COR-L47 (cell line): Measurements from ENCODE around the gene EYS.

Source experiments
- DNase-seq: peaks from one replicate; lab custom pipeline; 2025; lab: John Stamatoyannopoulos, UW

The EYS gene

GRCh38 chr6:65221153-65221552, 485.9 kb downstream of the EYS start:
- no peak for DNase-seq

DNA sequence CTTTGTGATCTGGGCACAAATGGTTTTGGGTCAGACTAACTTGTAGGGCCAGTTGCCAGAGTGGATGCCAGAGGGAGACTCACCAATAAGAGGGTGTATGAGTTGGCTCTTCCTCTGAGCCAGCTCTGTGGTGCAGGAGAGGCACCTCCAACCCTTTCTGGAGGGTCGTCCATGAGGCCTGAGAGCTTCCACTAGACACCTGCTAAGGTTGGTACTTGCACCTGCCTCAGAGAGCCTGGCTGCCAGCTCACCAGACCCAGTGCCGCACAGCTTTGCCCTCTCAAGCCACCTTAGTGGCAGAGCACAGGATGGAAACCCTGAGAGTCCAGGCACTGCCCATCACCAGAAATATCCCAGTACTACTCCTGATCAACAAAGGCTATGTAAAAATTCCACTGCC, 504.3 kb downstream of the EYS start:
- DNase-seq: no peak

- no peak for DNase-seq
These were observed 507.3 kb downstream of the EYS start for GRCh38 chr6:65199683-65200082.

DNA sequence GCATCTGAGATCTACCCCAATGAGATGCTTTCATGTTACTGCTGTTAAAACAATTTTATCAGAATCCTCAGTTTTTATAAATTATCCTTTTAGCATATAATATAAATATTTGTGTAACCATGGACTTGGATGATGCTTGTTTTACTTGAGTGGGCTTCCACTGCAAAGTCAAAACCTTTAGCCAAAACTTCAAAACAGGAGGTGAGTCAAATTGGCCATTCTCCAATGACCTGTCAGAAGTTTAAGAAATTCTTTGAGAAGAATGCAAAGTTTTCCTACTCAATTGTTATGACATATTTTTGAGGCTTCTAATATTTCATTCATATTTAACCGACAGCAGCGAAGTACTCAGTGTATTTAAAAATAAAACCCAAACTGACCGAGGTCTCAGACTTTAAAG, 507.9 kb downstream of the EYS start:
- DNase-seq: no peak

DNA sequence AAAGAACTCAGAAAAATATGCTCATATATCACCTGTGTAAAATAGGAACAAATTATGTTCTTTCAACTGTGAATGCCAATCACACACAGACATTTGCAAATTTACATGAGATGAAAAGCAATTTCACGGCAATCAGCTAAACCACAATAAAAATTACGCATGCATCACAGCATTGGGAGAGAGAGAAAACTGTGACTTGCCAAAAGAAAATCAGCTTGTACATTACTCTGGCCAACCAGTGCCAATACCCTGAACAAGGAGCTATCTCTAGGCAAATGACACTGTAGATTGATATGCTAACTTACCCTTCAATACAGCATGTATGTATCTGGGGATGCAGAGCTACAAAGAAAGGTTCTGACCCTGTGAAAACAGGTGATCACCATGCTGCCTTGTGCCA, 515.6 kb downstream of the EYS start:
- no peak for DNase-seq

- no peak for DNase-seq
These were observed 517.7 kb downstream of the EYS start for GRCh38 chr6:65189236-65189881.

GRCh38 chr6:65186826-65187225, 520.2 kb downstream of the EYS start:
- DNase-seq: no peak

DNA sequence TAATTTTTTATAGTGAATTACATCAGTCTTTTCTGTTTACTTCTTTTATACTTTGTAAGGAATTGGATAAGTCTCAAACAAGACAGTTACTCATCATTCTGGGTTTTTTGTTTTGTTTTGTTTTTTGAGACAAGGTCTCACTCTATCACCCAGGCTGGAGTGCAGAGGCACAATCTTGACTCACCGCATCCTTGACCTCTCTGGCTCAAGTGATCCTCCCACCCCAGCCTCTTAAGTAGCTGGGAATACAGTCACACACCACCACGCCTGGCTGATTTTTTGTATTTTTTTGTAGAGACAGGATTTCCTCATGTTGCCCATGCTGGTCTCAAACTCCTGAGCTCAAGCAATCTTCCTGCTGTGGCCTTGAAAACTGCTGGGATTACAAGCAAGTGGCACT, 524.3 kb downstream of the EYS start:
- DNase-seq: no peak

- no peak for DNase-seq
These were observed 536.8 kb downstream of the EYS start for GRCh38 chr6:65170273-65170672.

- DNase-seq: no peak
These were observed 545.4 kb downstream of the EYS start for GRCh38 chr6:65161661-65162060.

GRCh38 chr6:65157025-65157424, 550.0 kb downstream of the EYS start:
- DNase-seq: no peak

DNA sequence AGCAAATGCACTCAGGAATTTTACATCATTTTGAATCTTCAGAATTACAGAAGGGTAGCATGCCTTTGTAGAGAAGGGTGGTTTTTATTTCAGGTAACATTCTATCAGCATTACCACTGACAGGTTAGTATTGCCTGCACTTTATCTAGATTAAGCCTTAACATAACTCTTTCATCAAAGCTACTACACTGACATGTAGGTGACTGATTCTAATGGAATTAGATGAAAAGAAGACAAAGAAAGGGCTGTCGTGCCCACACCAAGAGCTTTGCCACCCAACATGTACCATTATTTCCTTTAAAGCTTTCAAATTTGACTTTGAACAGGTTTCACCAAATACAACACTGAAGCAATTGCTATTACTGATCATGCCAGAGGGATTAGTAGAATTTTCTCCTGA, 551.9 kb downstream of the EYS start:
- DNase-seq: no peak

DNA sequence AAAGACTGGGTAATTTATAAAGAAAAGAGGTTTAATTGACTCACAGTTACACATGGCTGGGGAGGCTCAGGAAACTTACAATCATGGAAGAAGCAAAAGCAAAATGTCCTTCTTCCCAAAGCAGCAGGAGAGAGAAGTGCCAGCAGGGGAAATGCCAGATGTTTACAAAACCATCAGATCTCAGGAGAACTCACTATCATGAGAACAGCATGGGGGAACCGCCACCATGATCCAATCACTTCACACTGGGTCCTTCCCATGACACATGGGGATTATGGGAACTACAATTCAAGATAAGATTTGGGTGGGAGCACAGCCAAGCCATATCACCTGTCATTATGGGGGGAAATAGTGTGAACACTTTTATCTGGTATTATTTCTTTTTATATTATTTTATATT, 557.2 kb downstream of the EYS start:
- no peak for DNase-seq

DNA sequence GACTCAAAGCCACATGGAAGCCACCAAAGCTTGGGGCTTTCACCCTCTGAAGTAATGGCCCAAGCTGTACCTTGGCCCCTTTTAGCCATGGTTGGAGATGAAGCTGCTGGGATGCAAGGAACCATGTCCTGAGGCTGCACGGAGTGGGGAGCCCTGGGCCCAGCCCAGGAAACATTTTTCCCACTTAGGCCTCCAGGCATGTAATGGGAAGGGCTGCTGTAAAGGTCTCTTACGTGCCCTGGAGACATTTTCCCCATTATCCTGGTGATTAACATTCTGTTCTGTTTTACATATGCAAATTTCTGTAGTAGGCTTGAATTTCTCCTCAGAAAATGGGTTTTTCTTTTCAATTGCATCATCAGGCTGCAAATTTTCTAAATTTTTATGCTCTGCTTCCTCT, 558.2 kb downstream of the EYS start:
- no peak for DNase-seq

- DNase-seq: no peak
These were observed 571.5 kb downstream of the EYS start for GRCh38 chr6:65135567-65135966.

- peak; percentile 20 for DNase-seq
These were observed 580.4 kb downstream of the EYS start for GRCh38 chr6:65126667-65127066.

GRCh38 chr6:65123521-65123920, 583.5 kb downstream of the EYS start:
- no peak for DNase-seq

- no peak for DNase-seq
These were observed 589.1 kb downstream of the EYS start for GRCh38 chr6:65117817-65118409.

DNA sequence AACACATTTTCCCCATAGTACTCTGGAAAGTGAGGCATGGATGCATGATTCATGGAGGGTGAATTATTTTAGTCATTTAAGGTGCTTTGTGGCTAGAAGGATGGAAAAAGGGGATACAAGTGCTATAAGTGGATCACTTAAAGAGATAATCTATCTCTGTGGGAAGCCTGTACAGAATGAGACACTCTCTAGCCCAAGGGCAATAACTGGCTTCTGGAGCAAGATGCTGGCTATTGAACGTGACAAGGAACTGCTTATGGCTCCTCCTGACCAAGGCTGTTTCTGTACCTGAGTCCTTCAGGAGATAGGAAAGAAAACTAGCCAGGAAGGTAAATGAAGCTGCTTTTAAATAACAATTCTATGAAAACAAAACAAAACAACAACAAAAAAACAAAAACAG, 590.7 kb downstream of the EYS start:
- DNase-seq: no peak

GRCh38 chr6:65113581-65113980, 593.4 kb downstream of the EYS start:
- no peak for DNase-seq

DNA sequence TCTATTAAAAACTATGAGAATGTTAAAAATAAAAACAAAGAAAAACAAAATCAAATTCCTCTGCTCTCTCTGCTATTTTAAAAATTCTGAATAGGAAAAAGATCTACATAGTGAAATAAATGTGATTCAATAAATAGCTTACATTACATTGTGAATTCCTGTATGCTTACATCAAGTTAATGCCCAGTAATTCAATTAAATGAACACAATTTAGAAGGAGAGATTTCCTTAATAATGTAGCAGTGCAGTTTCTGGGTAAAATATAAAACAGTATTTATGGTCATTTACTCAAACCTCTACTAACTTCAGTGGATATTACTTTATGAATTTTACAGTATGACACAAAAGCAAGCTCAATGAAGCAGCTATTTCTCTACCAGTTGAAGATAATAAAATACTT, 594.6 kb downstream of the EYS start:
- DNase-seq: no peak

- DNase-seq: no peak
These were observed 597.0 kb downstream of the EYS start for GRCh38 chr6:65110031-65110430.

DNA sequence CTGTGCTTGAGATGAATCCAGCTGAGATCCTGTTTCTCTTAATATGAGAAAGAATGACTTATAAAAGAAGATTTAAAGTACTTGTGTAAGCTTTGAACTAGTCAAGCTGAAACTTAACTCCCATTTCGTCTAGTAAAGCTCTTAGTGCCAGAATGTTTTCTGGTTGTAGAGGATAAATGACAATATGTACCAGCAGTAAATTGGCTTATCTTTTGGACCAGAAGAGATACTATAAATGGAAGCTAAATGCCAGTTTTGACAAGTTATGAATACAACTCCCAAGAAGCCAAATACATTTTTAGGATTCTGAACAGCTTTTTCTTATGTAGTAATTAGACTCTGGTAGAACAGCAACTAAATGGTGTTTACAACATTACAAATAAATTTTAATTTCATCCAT, 608.7 kb downstream of the EYS start:
- DNase-seq: no peak

- no peak for DNase-seq
These were observed 615.5 kb downstream of the EYS start for GRCh38 chr6:65091561-65091960.
